H1 (cell line): Measurements from ENCODE around the gene SLC25A15. TPM values are rescaled to one million over a fixed set of nuclear protein-coding genes. Genes with fewer than 3 reads are reported as not detected.

Experiments used
- CTCF ChIA-PET: fragments of 300-600 bp; sonication (Branson Sonifier 250); formaldehyde crosslinking; loops from one replicate; lab custom pipeline; 2021; ENCODE audit not compliant: partially characterized antibody; lab: Charles Lee
- POLR2A ChIA-PET: fragments of 300-600 bp; sonication (Branson Sonifier 250); formaldehyde crosslinking; loops from one replicate; lab custom pipeline; 2021; ENCODE audit warnings: inconsistent platforms; ENCODE audit not compliant: partially characterized antibody; lab: Charles Lee
- DNase-seq, 2 experiments: peaks; one replicate each; pipeline versions ENCODE4 v3.0.0 to v3.0.0-alpha.2; 2010 to 2022; ENCODE audit warnings: low spot score in 2 of 2, low read depth in 1 of 2, mixed read lengths in 1 of 2
- FAIRE-seq: peaks from 2 replicates; lab custom pipeline; 2011; peaks lifted over from hg19 to GRCh38; lab: Jason Lieb, UNC
- H2AFZ ChIP-seq: 2 replicates; pipeline ENCODE4 v1.8.1; 2012; ENCODE audit warnings: low read length, inconsistent platforms
- H2AK5ac ChIP-seq: 2 replicates; pipeline ENCODE4 v1.6.1; 2013; ENCODE audit warnings: low read depth, low read length
- H2BK120ac ChIP-seq: replicated peaks from 2 replicates; pipeline ENCODE3; 2013; ENCODE audit warnings: low read depth, low read length, inconsistent platforms
- H2BK12ac ChIP-seq: 2 replicates; pipeline ENCODE4 v1.6.1; 2013; ENCODE audit warnings: low read depth, low read length
- H2BK15ac ChIP-seq: 2 replicates; pipeline ENCODE4 v1.6.1; 2013; ENCODE audit warnings: low read length
- H2BK20ac ChIP-seq: 2 replicates; pipeline ENCODE4 v1.6.1; 2013; ENCODE audit warnings: low read length
- H2BK5ac ChIP-seq: 2 replicates; pipeline ENCODE4 v1.6.1; 2013; ENCODE audit warnings: low read depth, low read length
- H3K14ac ChIP-seq: 2 replicates; pipeline ENCODE4 v1.6.1; 2013; ENCODE audit warnings: inconsistent platforms; ENCODE audit not compliant: insufficient read length
- H3K18ac ChIP-seq: 2 replicates; pipeline ENCODE4 v1.6.1; 2013; ENCODE audit warnings: low read length; ENCODE audit errors: extremely low read depth
- H3K23ac ChIP-seq: 2 replicates; pipeline ENCODE4 v1.6.1; 2013; ENCODE audit warnings: inconsistent platforms; ENCODE audit not compliant: insufficient read length
- H3K23me2 ChIP-seq: 2 replicates; pipeline ENCODE4 v1.6.1; 2013; ENCODE audit warnings: low read depth, low read length
- H3K27ac ChIP-seq: 2 replicates; pipeline ENCODE4 v1.6.1; 2011; ENCODE audit warnings: low read depth, low read length, inconsistent platforms
- H3K27me3 ChIP-seq, 4 experiments: replicated peaks in 1 of 4; 1 replicate in 1 of 4; 2 replicates in 3 of 4; pipeline versions ENCODE4 v1.6.1 to v1.8.1; 2011 to 2013; ENCODE audit warnings: low read length in 3 of 4, mild to moderate bottlenecking in 3 of 4, inconsistent platforms in 2 of 4, mixed read lengths in 2 of 4, moderate library complexity in 1 of 4; ENCODE audit not compliant: control insufficient read depth in 3 of 4, insufficient read depth in 3 of 4; ENCODE audit errors: extremely low read depth in 1 of 4
- H3K36me3 ChIP-seq, 4 experiments: 2 replicates each; pipeline versions ENCODE4 v1.6.1 to v1.8.1; 2011 to 2013; ENCODE audit warnings: mild to moderate bottlenecking in 4 of 4, low read length in 3 of 4, moderate library complexity in 2 of 4, control low read depth in 1 of 4, inconsistent platforms in 1 of 4; ENCODE audit not compliant: insufficient read depth in 4 of 4, control insufficient read depth in 2 of 4
- H3K4ac ChIP-seq: replicated peaks from 2 replicates; pipeline ENCODE3; 2013; ENCODE audit warnings: low read length, low read depth, mixed read lengths, inconsistent platforms; ENCODE audit not compliant: insufficient read length
- H3K4me1 ChIP-seq, 4 experiments: replicated peaks in 1 of 4; 1 replicate in 1 of 4; 2 replicates in 3 of 4; pipeline versions ENCODE4 v1.6.1 to v1.8.1; 2011 to 2013; ENCODE audit warnings: low read length in 3 of 4, inconsistent platforms in 2 of 4, mixed read lengths in 1 of 4; ENCODE audit not compliant: insufficient read depth in 4 of 4, control insufficient read depth in 3 of 4
- H3K4me2 ChIP-seq, 2 experiments: 2 replicates each; pipeline versions ENCODE4 v1.6.1 to v1.8.1; 2011 to 2013; ENCODE audit warnings: low read depth in 2 of 2, low read length in 2 of 2, control low read depth in 1 of 2, inconsistent platforms in 1 of 2, mild to moderate bottlenecking in 1 of 2; ENCODE audit not compliant: insufficient read depth in 1 of 2
- H3K4me3 ChIP-seq, 4 experiments: fragments of 200-600, 300-600 bp in 1 of 4; sonication (generic), shearing (Covaris generic), sonication (Bioruptor Twin) in 1 of 4; 2 replicates each; pipeline versions ENCODE4 v1.5.1 to v1.8.1; 2011 to 2016; ENCODE audit warnings: low read length in 4 of 4, low read depth in 3 of 4, control low read depth in 2 of 4, inconsistent platforms in 2 of 4, mild to moderate bottlenecking in 2 of 4, mixed read lengths in 1 of 4, moderate library complexity in 1 of 4; ENCODE audit not compliant: insufficient read depth in 2 of 4; ENCODE audit errors: extremely low read depth in 1 of 4
- H3K56ac ChIP-seq: replicated peaks from 2 replicates; pipeline ENCODE3; 2013; ENCODE audit warnings: low read depth, mild to moderate bottlenecking, mixed read lengths, low read length, inconsistent platforms; ENCODE audit not compliant: insufficient read length
- H3K79me1 ChIP-seq: 2 replicates; pipeline ENCODE4 v1.6.1; 2013; ENCODE audit warnings: low read depth, low read length, control low read depth
- H3K79me2 ChIP-seq, 2 experiments: 2 replicates each; pipeline versions ENCODE4 v1.6.1 to v1.8.1; 2012 to 2013; ENCODE audit warnings: low read length in 2 of 2, mild to moderate bottlenecking in 2 of 2, inconsistent platforms in 1 of 2; ENCODE audit not compliant: insufficient read depth in 2 of 2, control insufficient read depth in 1 of 2
- H3K9ac ChIP-seq, 4 experiments: replicated peaks in 1 of 4; 1 replicate in 1 of 4; 2 replicates in 3 of 4; pipeline versions ENCODE4 v1.6.1 to v1.8.1; 2011 to 2013; ENCODE audit warnings: low read depth in 3 of 4, low read length in 3 of 4, control low read depth in 2 of 4, mild to moderate bottlenecking in 2 of 4, moderate library complexity in 2 of 4, inconsistent platforms in 1 of 4; ENCODE audit errors: extremely low read depth in 1 of 4
- H3K9me3 ChIP-seq, 2 experiments: 2 replicates each; pipeline versions ENCODE4 v1.6.1 to v1.8.1; 2012 to 2013; ENCODE audit warnings: mild to moderate bottlenecking in 2 of 2, moderate library complexity in 2 of 2, control low read depth in 1 of 2, inconsistent platforms in 1 of 2, low read depth in 1 of 2, low read length in 1 of 2, mixed read lengths in 1 of 2; ENCODE audit not compliant: insufficient read depth in 2 of 2
- H4K20me1 ChIP-seq, 2 experiments: replicated peaks in 1 of 2; 2 replicates each; pipeline versions ENCODE3 to v1.8.1; 2011 to 2013; ENCODE audit warnings: inconsistent platforms in 2 of 2, low read length in 2 of 2, mild to moderate bottlenecking in 1 of 2; ENCODE audit not compliant: insufficient read depth in 2 of 2, control insufficient read depth in 1 of 2
- H4K5ac ChIP-seq: 2 replicates; pipeline ENCODE4 v1.6.1; 2013; ENCODE audit warnings: low read length, low read depth, mixed read lengths, inconsistent platforms; ENCODE audit not compliant: insufficient read length
- H4K8ac ChIP-seq: 2 replicates; pipeline ENCODE4 v1.8.0; 2013; ENCODE audit warnings: mild to moderate bottlenecking, moderate library complexity, low read length, inconsistent platforms; ENCODE audit not compliant: insufficient read depth; ENCODE audit errors: extremely low read depth
- H4K91ac ChIP-seq: replicated peaks from 2 replicates; pipeline ENCODE3; 2013; ENCODE audit warnings: low read length, mixed read lengths, inconsistent platforms; ENCODE audit not compliant: insufficient read length
- BRCA1 ChIP-seq: IDR thresholded peaks from 2 replicates; pipeline ENCODE4 v1.6.1; 2012; ENCODE audit warnings: low read depth, low read length, improper control_type of control experiment
- CBX5 ChIP-seq: fragments of 300-800, 300-1000 bp; sonication (generic); IDR thresholded peaks from 2 replicates; pipeline ENCODE4 v1.7.1; 2016; ENCODE audit warnings: antibody characterized with exemption, low read length, low read depth
- CREB1 ChIP-seq: IDR thresholded peaks from 2 replicates; pipeline ENCODE4 v1.6.1; 2012; ENCODE audit warnings: inconsistent platforms
- EZH2 ChIP-seq: fragments of 200-600 bp; sonication (generic); IDR thresholded peaks from 2 replicates; pipeline ENCODE4 v1.7.1; 2012; ENCODE audit warnings: low read depth, mild to moderate bottlenecking, moderate library complexity, low read length, inconsistent platforms; ENCODE audit not compliant: severe bottlenecking
- GTF2F1 ChIP-seq: IDR thresholded peaks from 2 replicates; pipeline ENCODE4 v1.6.1; 2012; ENCODE audit warnings: low read depth, low read length, improper control_type of control experiment, borderline replicate concordance
- HDAC6 ChIP-seq: IDR thresholded peaks from one replicate; pipeline ENCODE4 v1.7.1; 2012; ENCODE audit warnings: low read depth, mild to moderate bottlenecking, inconsistent platforms, low read length, moderate library complexity
- KDM5A ChIP-seq: fragments of 200-600 bp; IDR thresholded peaks from 2 replicates; pipeline ENCODE4 v1.7.1; 2012; ENCODE audit warnings: mild to moderate bottlenecking, low read length, inconsistent platforms, mixed read lengths
- SP2 ChIP-seq: IDR thresholded peaks from 2 replicates; pipeline ENCODE4 v1.6.1; 2012; ENCODE audit warnings: mild to moderate bottlenecking, low read length, inconsistent platforms
- WGBS, 2 experiments: shearing (Covaris generic) in 1 of 2; methylation state at CpG; one replicate each; pipeline versions ENCODE4 v1.1.6 to v1.1.7; 2013 to 2015; ENCODE audit warnings: low lambda C conversion rate in 2 of 2, mixed read lengths in 2 of 2, inconsistent platforms in 1 of 2, low coverage in 1 of 2, missing lambda C conversion rate in 1 of 2; ENCODE audit not compliant: insufficient replicate concordance in 2 of 2, insufficient coverage in 1 of 2, insufficient read length in 1 of 2; ENCODE audit errors: extremely low coverage in 1 of 2, missing lambda C conversion rate in 1 of 2; 5-methylcytosine and 5-hydroxymethylcytosine counted together
- polyA plus RNA-seq, 7 experiments: library from polyadenylated mRNA; depleted of rRNA in 3 of 7; stranded (reverse) in 5 of 7; unstranded in 2 of 7; fragments of >200 nt in 5 of 7; fragments of 200-250 nt in 2 of 7; gene quantifications; 1 replicate in 5 of 7; 2 replicates in 1 of 7; 4 replicates in 1 of 7; pipeline versions ENCODE4 v1.2.1 to v1.2.3, GENCODE V29; 2011 to 2013; ENCODE audit warnings: missing spikeins in 2 of 7, mixed read lengths in 2 of 7
- total RNA-seq: library from RNA; stranded (reverse); fragmentation: NEBNext Ultra II Directional; extraction: Animal tissue kit (Norgen Biotek cat#: 25700); gene quantifications from 2 replicates; pipeline ENCODE4 v1.2.1, GENCODE V29; 2021
- TF ChIP-seq, protein P1 (sequence below): IDR thresholded peaks from 2 replicates; pipeline ENCODE4 v1.6.1; 2011; ENCODE audit warnings: low read depth, mild to moderate bottlenecking, low read length; ENCODE audit not compliant: insufficient read depth
- TF ChIP-seq, protein P2 (sequence below): IDR thresholded peaks from 2 replicates; pipeline ENCODE4 v1.6.1; 2011; ENCODE audit warnings: low read length, improper control_type of control experiment

Gene SLC25A15
- total and polyA plus RNA-seq, 2 of the 8 experiments (the other 6 are each of a cell fraction or from before 2014, with no cell fraction given) = 12.4 to 23.4 TPM

DNA sequence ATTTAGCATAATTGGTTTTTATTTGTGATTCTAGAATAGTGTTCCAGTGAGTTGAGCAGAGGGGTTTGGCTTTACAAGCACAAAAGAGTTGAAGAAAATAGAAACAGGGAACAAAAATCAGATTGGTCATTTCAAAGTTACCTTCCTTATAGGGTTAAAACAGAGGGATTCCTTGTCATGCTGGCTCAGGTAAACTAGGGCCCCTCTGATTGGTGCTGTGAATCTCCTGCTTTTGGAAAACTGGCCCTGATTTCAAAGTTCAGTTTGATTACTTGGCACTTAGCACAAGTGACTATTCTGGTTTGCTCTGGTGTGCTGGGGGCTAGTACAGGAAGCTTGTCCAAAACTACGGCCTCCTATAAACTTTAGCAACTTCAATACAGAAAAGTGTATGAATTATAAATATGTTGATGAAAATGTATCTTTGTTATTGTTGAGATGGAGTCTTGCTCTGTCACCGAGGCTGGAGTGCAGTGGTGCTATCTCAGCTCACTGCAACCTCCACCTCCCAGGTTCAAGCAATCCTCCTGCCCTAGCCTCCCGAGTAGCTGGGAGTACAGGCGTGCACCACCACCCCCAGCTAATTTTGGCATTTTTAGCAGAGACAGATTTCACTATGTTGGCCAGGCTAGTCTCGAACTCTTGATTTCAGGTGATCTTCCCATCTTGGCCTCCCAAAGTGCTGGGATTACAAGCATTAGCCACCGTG lies 16.5 kb upstream of the SLC25A15 start:
- Histone ChIP-seq H3K23me2 (peaks cover 3% of the 10 kb centered on the region; the same call in 1 of the 2 replicates), H2BK120ac (no peak overlapping the region), H3K23ac (no peak overlapping the region), H3K56ac (no peak overlapping the region), H3K79me2 (peaks cover 0 to 15% of the 10 kb centered on the region in 2 experiments; a peak in 2 of 4 replicates), H2BK12ac (no peak overlapping the region), H3K79me1 (0 out of 2 replicates have a peak, but pooled peaks cover 2% of the 10 kb centered on the region)
- DNase-seq = no peak
- no peak for TF ChIP-seq SP2
- TF ChIP-seq, protein P1, sequence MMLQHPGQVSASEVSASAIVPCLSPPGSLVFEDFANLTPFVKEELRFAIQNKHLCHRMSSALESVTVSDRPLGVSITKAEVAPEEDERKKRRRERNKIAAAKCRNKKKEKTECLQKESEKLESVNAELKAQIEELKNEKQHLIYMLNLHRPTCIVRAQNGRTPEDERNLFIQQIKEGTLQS = no peak
- no peak for TF ChIP-seq HDAC6
- no peak for TF ChIP-seq BRCA1
- no peak for TF ChIP-seq EZH2
- TF ChIP-seq CBX5 = no peak
- TF ChIP-seq GTF2F1 = no peak
- TF ChIP-seq, protein P2, sequence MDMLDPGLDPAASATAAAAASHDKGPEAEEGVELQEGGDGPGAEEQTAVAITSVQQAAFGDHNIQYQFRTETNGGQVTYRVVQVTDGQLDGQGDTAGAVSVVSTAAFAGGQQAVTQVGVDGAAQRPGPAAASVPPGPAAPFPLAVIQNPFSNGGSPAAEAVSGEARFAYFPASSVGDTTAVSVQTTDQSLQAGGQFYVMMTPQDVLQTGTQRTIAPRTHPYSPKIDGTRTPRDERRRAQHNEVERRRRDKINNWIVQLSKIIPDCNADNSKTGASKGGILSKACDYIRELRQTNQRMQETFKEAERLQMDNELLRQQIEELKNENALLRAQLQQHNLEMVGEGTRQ = no peak
- no peak for TF ChIP-seq KDM5A
- TF ChIP-seq CREB1 = no peak
- TF ChIP-seq, all 59 proteins: peak for 0
- WGBS, 2 experiments = 93% methylated on average over 6 of the region's 6 CpGs; no CpG with 5 or more reads in 1 of the 2 experiments
- Histone ChIP-seq H3K9ac (no peak overlapping the region), H3K18ac (no peak overlapping the region), H3K4me3 (no peak overlapping the region), H4K20me1 (no peaks in the 10 kb centered on the region), H2BK5ac (no peak overlapping the region), H2BK15ac (no peak overlapping the region), H3K4me2 (no peak overlapping the region), H3K27ac (no peak overlapping the region), H3K4me1 (peaks cover 0 to 4% (median 0%) of the 10 kb centered on the region in 4 experiments; a peak in 3 of 7 replicates), H3K27me3 (no peaks in the 10 kb centered on the region), H3K14ac (no peak overlapping the region), H3K36me3 (no peaks in the 10 kb centered on the region), H2AFZ (0 out of 2 replicates have a peak overlapping the region, but pooled peaks have one; percentile 23), H2AK5ac (no peak overlapping the region), H4K8ac (no peak overlapping the region), H3K4ac (no peak overlapping the region), H2BK20ac (no peak overlapping the region), H4K5ac (no peak overlapping the region), H3K9me3 (no peaks in the 10 kb centered on the region), H4K91ac (no peak overlapping the region)
- CTCF ChIA-PET = interaction anchor here (0.6 kb wide), 1 partner anchor 602 kb away, joined by 3 read pairs; no protein-coding TSS in a partner anchor
- no peak for FAIRE-seq
- POLR2A ChIA-PET = no interaction called here
